ENCODE measurements around the gene ATF3.
A peak's percentile ranks its signal among the peaks of the same experiment; 100 is the strongest.

ATF3 gene

GRCh38 chr1:212608392-212608958 is at the start of gene ATF3:
TSS of gene ATF3 (plus strand) at chr1:212608761. CDS start at chr1:212615022, 6,261 bp downstream.
- TF ChIP-seq CTCF (IDR thresholded peaks at IDR 0.05; ENCODE audit: insufficient read depth, low read depth, low read length, missing control alignments): no peak
- DNase-seq (ENCODE audit: low read depth): peak; percentile 100

GRCh38 chr1:212559929-212560328 is 48.6 kb upstream of the ATF3 start:
- DNase-seq (ENCODE audit: low read depth): no peak
- H3K4me3 ChIP-seq (ENCODE audit: low read length): no peak overlapping the region
- TF ChIP-seq CTCF (IDR thresholded peaks at IDR 0.05; ENCODE audit: insufficient read depth, low read depth, low read length, missing control alignments): no peak

More at GRCh38 chr1:212608392-212608958, at the start of gene ATF3:
- H3K4me3 ChIP-seq (ENCODE audit: low read length): peak within 1 kb of the TSS; percentile 88

- no peak overlapping the region for H3K4me3 ChIP-seq (ENCODE audit: low read length)
- no peak for DNase-seq (ENCODE audit: low read depth)
- TF ChIP-seq CTCF (IDR thresholded peaks at IDR 0.05; ENCODE audit: insufficient read depth, low read depth, low read length, missing control alignments): no peak
These were observed 47.6 kb upstream of the ATF3 start for GRCh38 chr1:212560933-212561460.

GRCh38 chr1:212561501-212561931 is 47.0 kb upstream of the ATF3 start:
- H3K4me3 ChIP-seq (ENCODE audit: low read length): no peak overlapping the region
- TF ChIP-seq CTCF (IDR thresholded peaks at IDR 0.05; ENCODE audit: insufficient read depth, low read depth, low read length, missing control alignments): no peak
- peak; percentile 36 for DNase-seq (ENCODE audit: low read depth)

- no peak overlapping the region for H3K4me3 ChIP-seq (ENCODE audit: low read length)
- TF ChIP-seq CTCF (IDR thresholded peaks at IDR 0.05; ENCODE audit: insufficient read depth, low read depth, low read length, missing control alignments): no peak
These were observed 45.8 kb upstream of the ATF3 start for GRCh38 chr1:212562771-212563170.

GRCh38 chr1:212565079-212565478 is 43.5 kb upstream of the ATF3 start:
- no peak for TF ChIP-seq CTCF (IDR thresholded peaks at IDR 0.05; ENCODE audit: insufficient read depth, low read depth, low read length, missing control alignments)
- no peak overlapping the region for H3K4me3 ChIP-seq (ENCODE audit: low read length)
- no peak for DNase-seq (ENCODE audit: low read depth)

More at GRCh38 chr1:212562771-212563170, 45.8 kb upstream of the ATF3 start:
- no peak for DNase-seq (ENCODE audit: low read depth)

Data from epithelial cell of esophagus (primary cell).